Measurements from ENCODE around the gene CGREF1.

DNA sequence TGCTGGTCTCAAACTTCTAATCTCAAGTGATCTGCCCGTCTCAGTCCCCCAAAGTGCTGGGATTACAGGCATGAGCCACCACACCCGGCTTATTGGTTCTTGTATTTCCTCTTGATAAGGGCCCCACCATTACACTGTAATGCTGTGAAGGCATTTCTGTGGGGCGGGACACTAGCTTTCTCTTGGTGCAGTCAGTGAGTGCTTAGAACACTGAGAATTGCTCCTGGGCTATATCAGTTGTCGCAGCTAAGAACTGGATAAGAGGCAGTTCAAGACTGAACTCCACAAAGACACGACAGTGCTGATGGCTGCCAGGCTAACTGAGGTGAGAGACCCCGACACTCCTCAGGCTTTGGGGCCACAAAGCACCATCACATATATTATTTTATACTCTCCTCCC, 30.3 kb downstream of the CGREF1 start:
- no peak for TF ChIP-seq POLR2A (IDR thresholded peaks at IDR 0.05)
- TF ChIP-seq CTCF (IDR thresholded peaks at IDR 0.05): no peak
